Activated CD8-positive, alpha-beta T cell treated with anti-CD3 and anti-CD28 coated beads, Interleukin-2, amount 10 ng/mL, durations not matched to agents 7 days and 5 days (primary cell): Measurements from ENCODE around the gene AKAP13. TPM values are rescaled to one million over a fixed set of nuclear protein-coding genes. Genes with fewer than 3 reads are reported as not detected.

Source experiments
- ATAC-seq: fragments of 150-1000 bp; cut with Tn5 transposase; one replicate; pipeline ENCODE4 v1.10.0; 2021; ENCODE audit warnings: moderate library complexity
- CTCF ChIA-PET: fragments of 350-600 bp; sonication (Branson Sonifier 250); formaldehyde crosslinking; loops from one replicate; lab custom pipeline; 2021; ENCODE audit warnings: antibody characterized with exemption; lab: Charles Lee
- POLR2A ChIA-PET: fragments of 350-600 bp; sonication (Branson Sonifier 250); formaldehyde crosslinking; loops from one replicate; lab custom pipeline; 2021; ENCODE audit warnings: antibody characterized with exemption; lab: Charles Lee
- DNase-seq: peaks from one replicate; pipeline ENCODE4 v3.0.0-alpha.2; 2020
- H3K27ac Mint-ChIP-seq: one replicate; pipeline ENCODE4 v1.8.0; 2021; ENCODE audit warnings: mild to moderate bottlenecking, mixed read lengths
- H3K27me3 Mint-ChIP-seq: one replicate; pipeline ENCODE4 v1.8.0; 2021; ENCODE audit warnings: low read depth, mixed read lengths
- H3K36me3 Mint-ChIP-seq: one replicate; pipeline ENCODE4 v1.8.0; 2021; ENCODE audit warnings: low read depth, mixed read lengths
- H3K4me1 Mint-ChIP-seq: one replicate; pipeline ENCODE4 v1.8.0; 2021; ENCODE audit warnings: low read depth, mixed read lengths
- H3K4me3 Mint-ChIP-seq: one replicate; pipeline ENCODE4 v1.8.0; 2021; ENCODE audit warnings: mild to moderate bottlenecking, mixed read lengths
- H3K9me3 Mint-ChIP-seq: one replicate; pipeline ENCODE4 v1.8.0; 2022; ENCODE audit warnings: mixed read lengths; ENCODE audit not compliant: insufficient read depth
- total RNA-seq, 2 experiments: library from RNA; stranded (reverse); gene quantifications; one replicate each; pipeline ENCODE4 v1.2.3, GENCODE V29; 2021

AKAP13 gene
- total RNA-seq, 2 experiments from 2014 or later, result 112 to 117 TPM

GRCh38 chr15:85723960-85724945 lies 343.9 kb downstream of the AKAP13 start:
- no peak overlapping the region for H3K4me3 Mint-ChIP-seq
- POLR2A ChIA-PET, result interaction anchor here (0.6 kb wide), 1 partner anchor 70 kb away, joined by 3 read pairs; no protein-coding TSS in a partner anchor
- no peak for DNase-seq

GRCh38 chr15:85725019-85725418 lies 344.6 kb downstream of the AKAP13 start:
- no peak overlapping the region for H3K4me3 Mint-ChIP-seq
- ChIA-PET CTCF (interaction anchor here (1.2 to 8.3 kb wide), 2 partner anchors 17 to 115 kb away, joined by 3 to 98 read pairs; no protein-coding TSS in a partner anchor), POLR2A (interaction anchor here (0.6 kb wide), 1 partner anchor 69 kb away, joined by 3 read pairs; no protein-coding TSS in a partner anchor)
- peaks cover 14% of the 10 kb centered on the region for H3K4me1 Mint-ChIP-seq
- H3K9me3 Mint-ChIP-seq, result no peaks in the 10 kb centered on the region
- ATAC-seq, result no peak
- H3K27me3 Mint-ChIP-seq, result no peaks in the 10 kb centered on the region
- no peak for DNase-seq
- no peak overlapping the region for H3K27ac Mint-ChIP-seq
- H3K36me3 Mint-ChIP-seq, result peaks cover 78% of the 10 kb centered on the region

More at GRCh38 chr15:85723960-85724945, 343.9 kb downstream of the AKAP13 start:
- H3K27me3 Mint-ChIP-seq, result no peaks in the 10 kb centered on the region
- peak overlapping the region; percentile 14 for H3K27ac Mint-ChIP-seq
- peak; percentile 57 for ATAC-seq
- H3K4me1 Mint-ChIP-seq, result peaks cover 12% of the 10 kb centered on the region
- no peaks in the 10 kb centered on the region for H3K9me3 Mint-ChIP-seq
- CTCF ChIA-PET, result interaction anchor here (0.8 to 8.3 kb wide), 3 partner anchors 18 to 144 kb away, joined by 3 to 98 read pairs (median 3); no protein-coding TSS in a partner anchor
- H3K36me3 Mint-ChIP-seq, result peaks cover 73% of the 10 kb centered on the region

DNA sequence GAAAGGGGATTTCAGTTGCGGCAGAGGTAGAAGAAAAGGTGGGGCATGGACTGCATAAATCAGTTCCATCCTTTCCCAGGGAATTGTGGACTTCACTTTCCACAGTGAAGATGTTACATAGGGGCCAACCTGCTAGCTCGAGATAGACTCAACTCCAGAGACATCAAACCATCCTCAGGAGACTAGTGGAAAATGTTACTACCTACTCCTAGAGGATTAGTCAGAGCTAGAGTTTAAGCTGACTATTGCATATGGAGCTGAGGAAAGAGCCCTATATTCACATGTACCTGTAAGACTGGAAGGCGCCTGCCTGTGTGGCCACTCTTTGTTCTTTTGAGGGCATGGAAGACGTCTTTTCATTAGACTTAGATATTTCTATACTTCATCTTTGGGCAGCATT lies 345.2 kb downstream of the AKAP13 start:
- POLR2A ChIA-PET, result no interaction called here

DNA sequence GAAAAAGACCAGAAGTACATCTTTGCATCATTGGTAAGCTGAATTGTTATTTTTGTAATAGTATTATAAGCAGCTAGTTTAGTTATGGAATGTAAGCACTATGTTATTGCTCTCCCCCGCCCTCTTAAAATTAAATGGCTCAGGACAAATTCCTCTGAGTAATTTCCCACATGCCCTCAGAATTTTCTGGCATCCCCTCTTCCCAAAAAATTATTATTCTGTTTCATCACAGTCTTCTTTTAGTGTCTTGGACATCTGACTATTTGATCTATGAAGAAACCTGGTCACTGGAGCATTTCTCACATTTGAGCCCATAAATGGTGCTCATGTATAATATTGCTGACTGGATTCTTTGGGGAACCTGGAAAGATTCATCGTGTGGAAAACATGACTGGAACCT lies 346.1 kb downstream of the AKAP13 start:
- ATAC-seq (no peak), DNase-seq (no peak)
- Mint-ChIP-seq H3K9me3 (no peaks in the 10 kb centered on the region), H3K4me3 (no peak overlapping the region), H3K27me3 (no peaks in the 10 kb centered on the region), H3K27ac (no peak overlapping the region), H3K4me1 (peaks cover 20% of the 10 kb centered on the region), H3K36me3 (peaks cover 79% of the 10 kb centered on the region)
- CTCF ChIA-PET, result interaction anchor here (8.3 kb wide), 1 partner anchor 113 kb away, joined by 98 read pairs; no protein-coding TSS in a partner anchor
- POLR2A ChIA-PET, result no interaction called here

More for the DNA sequence above, 345.2 kb downstream of the AKAP13 start:
- no peaks in the 10 kb centered on the region for H3K9me3 Mint-ChIP-seq
- peaks cover 20% of the 10 kb centered on the region for H3K4me1 Mint-ChIP-seq
- no peak overlapping the region for H3K4me3 Mint-ChIP-seq
- CTCF ChIA-PET, result interaction anchor here (8.3 kb wide), 1 partner anchor 114 kb away, joined by 98 read pairs; no protein-coding TSS in a partner anchor
- peaks cover 80% of the 10 kb centered on the region for H3K36me3 Mint-ChIP-seq
- H3K27me3 Mint-ChIP-seq, result no peaks in the 10 kb centered on the region
- no peak overlapping the region for H3K27ac Mint-ChIP-seq
- DNase-seq (no peak), ATAC-seq (no peak)

GRCh38 chr15:85727068-85727467 lies 346.7 kb downstream of the AKAP13 start:
- Mint-ChIP-seq H3K27ac (no peak overlapping the region), H3K36me3 (peaks cover 76% of the 10 kb centered on the region), H3K4me3 (no peak overlapping the region), H3K9me3 (no peaks in the 10 kb centered on the region), H3K27me3 (no peaks in the 10 kb centered on the region), H3K4me1 (peaks cover 20% of the 10 kb centered on the region)
- no peak for DNase-seq
- CTCF ChIA-PET, result interaction anchor here (8.3 kb wide), 1 partner anchor 112 kb away, joined by 98 read pairs; no protein-coding TSS in a partner anchor
- no peak for ATAC-seq
- POLR2A ChIA-PET, result no interaction called here

DNA sequence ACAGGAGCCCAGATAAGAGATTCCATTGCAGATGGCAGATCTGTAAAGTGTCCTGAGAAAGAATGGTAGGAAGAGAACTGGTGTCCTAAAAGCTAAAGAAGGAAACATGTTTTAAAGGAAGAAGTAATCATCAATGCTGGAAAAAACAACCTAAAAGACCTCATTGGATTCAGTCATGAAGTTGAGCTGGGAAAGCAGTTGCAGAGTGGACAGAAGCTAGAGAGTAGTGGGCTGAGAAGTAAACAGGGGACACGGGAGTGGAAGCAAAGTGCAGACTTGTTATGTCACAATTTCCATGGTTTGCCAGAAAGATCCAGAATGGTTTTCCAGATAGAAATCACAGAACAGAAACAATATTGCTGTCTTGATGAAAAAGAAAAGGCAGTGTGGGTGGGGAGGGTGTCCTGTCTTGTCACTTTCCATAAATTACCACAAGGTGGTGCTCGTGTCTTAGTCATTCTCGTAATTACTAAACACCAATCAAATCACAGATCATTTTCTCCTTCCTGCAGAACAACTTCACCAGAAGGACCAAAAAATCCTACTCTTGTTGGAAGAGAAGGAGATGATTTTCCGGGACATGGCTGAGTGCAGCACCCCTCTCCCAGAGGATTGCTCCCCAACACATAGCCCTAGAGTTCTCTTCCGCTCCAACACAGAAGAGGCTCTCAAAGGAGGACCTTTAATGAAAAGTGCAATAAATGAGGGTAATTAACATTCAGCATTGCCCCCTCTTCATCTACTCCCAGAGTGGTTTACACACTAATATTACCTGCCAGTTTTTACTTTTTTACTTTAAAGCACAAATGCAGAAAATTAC lies 349.8 kb downstream of the AKAP13 start:
- peaks cover 10% of the 10 kb centered on the region for H3K9me3 Mint-ChIP-seq
- peak overlapping the region; percentile 54 for H3K27ac Mint-ChIP-seq
- ChIA-PET POLR2A (interaction anchor here (0.6 to 0.7 kb wide), 2 partner anchors 28 to 118 kb away, joined by 3 to 4 read pairs; no protein-coding TSS in a partner anchor), CTCF (interaction anchor here (0.6 to 8.3 kb wide), 25 partner anchors 9 to 434 kb away, joined by 3 to 98 read pairs (median 3); no protein-coding TSS in a partner anchor)
- H3K4me1 Mint-ChIP-seq, result peaks cover 8% of the 10 kb centered on the region
- H3K4me3 Mint-ChIP-seq, result no peak overlapping the region
- no peaks in the 10 kb centered on the region for H3K27me3 Mint-ChIP-seq
- DNase-seq (peak; percentile 67), ATAC-seq (peak; percentile 80)
- H3K36me3 Mint-ChIP-seq, result peaks cover 77% of the 10 kb centered on the region

DNA sequence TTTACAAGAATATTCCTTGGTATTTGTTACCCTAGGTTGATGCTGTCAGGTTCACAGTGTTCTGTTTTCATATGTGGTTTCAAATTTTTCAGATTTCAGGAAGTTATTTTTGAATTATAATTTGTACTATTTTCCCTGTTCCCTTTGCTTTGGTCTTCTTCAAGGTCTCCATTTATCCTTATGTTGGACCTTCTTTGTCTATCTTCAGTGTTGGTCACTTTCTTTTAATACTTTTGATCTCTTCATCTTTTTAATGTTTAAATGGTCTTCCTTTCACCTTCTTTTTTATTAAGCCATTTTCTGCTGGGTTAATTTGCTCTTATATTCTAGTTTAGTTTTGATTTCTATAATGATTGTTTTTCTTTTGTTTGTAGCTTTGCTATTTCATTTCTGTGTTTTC lies 353.0 kb downstream of the AKAP13 start:
- H3K4me3 Mint-ChIP-seq, result no peak overlapping the region
- no peak for DNase-seq
- POLR2A ChIA-PET, result interaction anchor here (0.7 kb wide), 1 partner anchor 45 kb away, joined by 3 read pairs; no protein-coding TSS in a partner anchor
- peaks cover 8% of the 10 kb centered on the region for H3K4me1 Mint-ChIP-seq
- H3K36me3 Mint-ChIP-seq, result peaks cover 73% of the 10 kb centered on the region
- H3K27ac Mint-ChIP-seq, result no peak overlapping the region
- no peaks in the 10 kb centered on the region for H3K27me3 Mint-ChIP-seq
- peaks cover 10% of the 10 kb centered on the region for H3K9me3 Mint-ChIP-seq
- no peak for ATAC-seq
- CTCF ChIA-PET, result interaction anchor here (1.6 kb wide), 1 partner anchor 437 kb away, joined by 4 read pairs; no protein-coding TSS in a partner anchor

GRCh38 chr15:85737061-85737460 lies 356.7 kb downstream of the AKAP13 start:
- H3K36me3 Mint-ChIP-seq, result peaks cover 64% of the 10 kb centered on the region
- CTCF ChIA-PET, result interaction anchor here (1.4 kb wide), 1 partner anchor 104 kb away, joined by 4 read pairs; no protein-coding TSS in a partner anchor
- no peak overlapping the region for H3K4me3 Mint-ChIP-seq
- H3K9me3 Mint-ChIP-seq, result peaks cover 10% of the 10 kb centered on the region
- ATAC-seq (no peak), DNase-seq (no peak)
- no peaks in the 10 kb centered on the region for H3K4me1 Mint-ChIP-seq
- no peak overlapping the region for H3K27ac Mint-ChIP-seq
- no peaks in the 10 kb centered on the region for H3K27me3 Mint-ChIP-seq
- POLR2A ChIA-PET, result no interaction called here

DNA sequence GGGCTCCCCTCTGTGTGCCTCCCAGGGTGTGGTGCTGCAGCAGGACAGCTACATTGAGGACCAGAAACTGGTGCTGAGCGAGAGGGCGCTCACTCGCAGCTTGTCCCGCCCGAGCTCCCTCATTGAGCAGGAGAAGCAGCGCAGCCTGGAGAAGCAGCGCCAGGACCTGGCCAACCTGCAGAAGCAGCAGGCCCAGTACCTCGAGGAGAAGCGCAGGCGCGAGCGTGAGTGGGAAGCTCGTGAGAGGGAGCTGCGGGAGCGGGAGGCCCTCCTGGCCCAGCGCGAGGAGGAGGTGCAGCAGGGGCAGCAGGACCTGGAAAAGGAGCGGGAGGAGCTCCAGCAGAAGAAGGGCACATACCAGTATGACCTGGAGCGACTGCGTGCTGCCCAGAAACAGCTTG lies 360.6 kb downstream of the AKAP13 start:
- no peak overlapping the region for H3K27ac Mint-ChIP-seq
- no peak overlapping the region for H3K4me3 Mint-ChIP-seq
- peaks cover 59% of the 10 kb centered on the region for H3K36me3 Mint-ChIP-seq
- POLR2A ChIA-PET, result interaction anchor here (0.6 to 1.1 kb wide), 2 partner anchors 11 to 57 kb away, joined by 3 read pairs; no protein-coding TSS in a partner anchor
- no peaks in the 10 kb centered on the region for H3K27me3 Mint-ChIP-seq
- CTCF ChIA-PET, result interaction anchor here (0.8 to 3.6 kb wide), 4 partner anchors 9 to 122 kb away, joined by 3 to 18 read pairs (median 4); no protein-coding TSS in a partner anchor
- no peaks in the 10 kb centered on the region for H3K4me1 Mint-ChIP-seq
- DNase-seq, result no peak
- no peaks in the 10 kb centered on the region for H3K9me3 Mint-ChIP-seq
- ATAC-seq, result no peak

- Mint-ChIP-seq H3K36me3 (peaks cover 61% of the 10 kb centered on the region), H3K9me3 (no peaks in the 10 kb centered on the region), H3K27ac (no peak overlapping the region), H3K4me3 (no peak overlapping the region), H3K27me3 (no peaks in the 10 kb centered on the region), H3K4me1 (no peaks in the 10 kb centered on the region)
- no peak for DNase-seq
- ATAC-seq, result no peak
- POLR2A ChIA-PET, result interaction anchor here (0.6 to 1.1 kb wide), 2 partner anchors 11 to 56 kb away, joined by 3 read pairs; no protein-coding TSS in a partner anchor
- CTCF ChIA-PET, result interaction anchor here (0.8 to 1.4 kb wide), 2 partner anchors 17 to 59 kb away, joined by 3 read pairs; no protein-coding TSS in a partner anchor
Observed at GRCh38 chr15:85741662-85742061, 361.3 kb downstream of the AKAP13 start.
